Measurements from ENCODE around the gene NOP53.

DNA sequence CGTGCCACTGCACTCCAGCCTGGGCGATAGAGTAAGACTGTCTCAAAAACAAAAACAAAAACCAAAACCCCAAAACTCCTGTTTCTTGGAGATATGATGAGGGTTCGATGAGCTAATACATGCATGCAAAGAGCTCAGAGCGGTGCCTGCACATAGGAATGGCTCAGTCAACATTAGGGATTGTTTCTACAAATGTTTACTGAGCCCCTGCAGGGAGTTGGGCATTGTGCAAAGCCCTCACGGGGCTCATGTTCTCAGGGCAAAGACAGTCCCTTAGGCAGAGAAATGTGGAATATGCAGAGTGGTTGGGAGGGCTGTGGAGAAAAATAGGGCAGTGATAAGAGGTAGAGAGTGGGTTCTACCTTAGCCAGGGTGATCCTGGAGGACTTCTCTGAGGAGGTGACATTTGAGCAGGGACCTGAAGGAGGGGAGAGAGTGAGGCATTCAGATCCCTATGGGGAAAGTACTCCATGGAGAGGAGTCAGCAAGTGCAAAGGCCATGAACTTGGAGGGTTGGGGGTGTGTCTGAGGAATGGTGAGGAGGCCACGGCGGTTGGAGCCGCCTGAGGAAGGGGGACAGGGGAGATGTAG lies 33.6 kb upstream of the NOP53 start:
- TF ChIP-seq POLR2A (IDR thresholded peaks at IDR 0.05; ENCODE audit: low read depth, low read length) (no peak), POLR2AphosphoS5 (IDR thresholded peaks at IDR 0.05; ENCODE audit: insufficient read depth, low read depth, low read length) (no peak), EZH2 (IDR thresholded peaks at IDR 0.05; ENCODE audit: borderline replicate concordance, low read depth, low read length, severe bottlenecking) (no peak), FOS (IDR thresholded peaks at IDR 0.05; ENCODE audit: borderline replicate concordance, insufficient read depth, low read length) (no peak)
- TF ChIP-seq, protein P1, sequence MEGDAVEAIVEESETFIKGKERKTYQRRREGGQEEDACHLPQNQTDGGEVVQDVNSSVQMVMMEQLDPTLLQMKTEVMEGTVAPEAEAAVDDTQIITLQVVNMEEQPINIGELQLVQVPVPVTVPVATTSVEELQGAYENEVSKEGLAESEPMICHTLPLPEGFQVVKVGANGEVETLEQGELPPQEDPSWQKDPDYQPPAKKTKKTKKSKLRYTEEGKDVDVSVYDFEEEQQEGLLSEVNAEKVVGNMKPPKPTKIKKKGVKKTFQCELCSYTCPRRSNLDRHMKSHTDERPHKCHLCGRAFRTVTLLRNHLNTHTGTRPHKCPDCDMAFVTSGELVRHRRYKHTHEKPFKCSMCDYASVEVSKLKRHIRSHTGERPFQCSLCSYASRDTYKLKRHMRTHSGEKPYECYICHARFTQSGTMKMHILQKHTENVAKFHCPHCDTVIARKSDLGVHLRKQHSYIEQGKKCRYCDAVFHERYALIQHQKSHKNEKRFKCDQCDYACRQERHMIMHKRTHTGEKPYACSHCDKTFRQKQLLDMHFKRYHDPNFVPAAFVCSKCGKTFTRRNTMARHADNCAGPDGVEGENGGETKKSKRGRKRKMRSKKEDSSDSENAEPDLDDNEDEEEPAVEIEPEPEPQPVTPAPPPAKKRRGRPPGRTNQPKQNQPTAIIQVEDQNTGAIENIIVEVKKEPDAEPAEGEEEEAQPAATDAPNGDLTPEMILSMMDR (IDR thresholded peaks at IDR 0.05; ENCODE audit: extremely low read depth in 1 of 2, insufficient read depth in 1 of 2, low read depth in 1 of 2, low read length in 2 of 2), result no peak

Data from endothelial cell of umbilical vein (primary cell).